ENCODE data around the gene RNF145.
"Not testable (repeated sequence)": the region's sequence is repeated elsewhere in the genome, so short reads cannot be mapped to it uniquely, and the experiment has no call there.

The RNF145 gene

DNA sequence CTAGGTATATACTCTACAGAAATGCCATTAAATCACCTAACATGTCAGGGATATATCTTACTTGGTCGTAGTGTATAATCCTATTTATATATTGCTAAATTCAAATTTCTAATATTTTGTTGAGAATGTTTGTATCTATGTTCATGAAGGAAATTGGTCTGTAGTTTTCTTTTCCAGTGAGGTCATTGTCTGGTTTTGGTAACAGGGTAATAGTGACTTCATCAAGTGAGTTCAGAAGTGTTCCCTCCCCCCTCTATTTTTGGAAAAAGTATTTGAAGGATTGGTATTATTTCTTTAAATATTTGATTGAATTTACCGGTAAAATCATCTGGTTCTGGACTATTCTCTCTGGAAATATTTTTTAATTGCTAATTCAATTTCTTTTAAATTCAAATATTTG lies 86.2 kb downstream of the RNF145 start:
- Histone ChIP-seq H3K79me2 (ENCODE audit: insufficient read depth, low read length) (no peaks in the 10 kb centered on the region), H4K20me1 (ENCODE audit: insufficient read depth, low read length) (no peaks in the 10 kb centered on the region), H3K4me3 (ENCODE audit: low read depth, low read length, poor library complexity, severe bottlenecking) (no peak overlapping the region), H3K4me1 (ENCODE audit: insufficient read depth, low read length, severe bottlenecking) (peaks cover 8% of the 10 kb centered on the region), H3K9ac (ENCODE audit: low read length) (no peak overlapping the region), H3K27me3 (ENCODE audit: insufficient read depth, low read length) (no peaks in the 10 kb centered on the region), H2AFZ (ENCODE audit: low read length) (no peak overlapping the region), H3K4me2 (ENCODE audit: low read length) (no peak overlapping the region), H3F3A (ENCODE audit: insufficient read depth, low read length) (no peaks in the 10 kb centered on the region), H3K27ac (ENCODE audit: low read depth, low read length, poor library complexity, severe bottlenecking) (no peak overlapping the region), H3K36me3 (ENCODE audit: insufficient read depth, low read length) (no peaks in the 10 kb centered on the region), H3K9me3 (ENCODE audit: low read length) (0 out of 2 replicates have a peak, but pooled peaks cover 2% of the 10 kb centered on the region), H3K9me2 (ENCODE audit: low read depth, low read length) (no peaks in the 10 kb centered on the region)
- TF ChIP-seq, protein P1, sequence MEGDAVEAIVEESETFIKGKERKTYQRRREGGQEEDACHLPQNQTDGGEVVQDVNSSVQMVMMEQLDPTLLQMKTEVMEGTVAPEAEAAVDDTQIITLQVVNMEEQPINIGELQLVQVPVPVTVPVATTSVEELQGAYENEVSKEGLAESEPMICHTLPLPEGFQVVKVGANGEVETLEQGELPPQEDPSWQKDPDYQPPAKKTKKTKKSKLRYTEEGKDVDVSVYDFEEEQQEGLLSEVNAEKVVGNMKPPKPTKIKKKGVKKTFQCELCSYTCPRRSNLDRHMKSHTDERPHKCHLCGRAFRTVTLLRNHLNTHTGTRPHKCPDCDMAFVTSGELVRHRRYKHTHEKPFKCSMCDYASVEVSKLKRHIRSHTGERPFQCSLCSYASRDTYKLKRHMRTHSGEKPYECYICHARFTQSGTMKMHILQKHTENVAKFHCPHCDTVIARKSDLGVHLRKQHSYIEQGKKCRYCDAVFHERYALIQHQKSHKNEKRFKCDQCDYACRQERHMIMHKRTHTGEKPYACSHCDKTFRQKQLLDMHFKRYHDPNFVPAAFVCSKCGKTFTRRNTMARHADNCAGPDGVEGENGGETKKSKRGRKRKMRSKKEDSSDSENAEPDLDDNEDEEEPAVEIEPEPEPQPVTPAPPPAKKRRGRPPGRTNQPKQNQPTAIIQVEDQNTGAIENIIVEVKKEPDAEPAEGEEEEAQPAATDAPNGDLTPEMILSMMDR (IDR thresholded peaks at IDR 0.05; ENCODE audit: low read length) = no peak
- no peak for TF ChIP-seq EZH2 (IDR thresholded peaks at IDR 0.05; ENCODE audit: borderline replicate concordance, low read length)

DNA sequence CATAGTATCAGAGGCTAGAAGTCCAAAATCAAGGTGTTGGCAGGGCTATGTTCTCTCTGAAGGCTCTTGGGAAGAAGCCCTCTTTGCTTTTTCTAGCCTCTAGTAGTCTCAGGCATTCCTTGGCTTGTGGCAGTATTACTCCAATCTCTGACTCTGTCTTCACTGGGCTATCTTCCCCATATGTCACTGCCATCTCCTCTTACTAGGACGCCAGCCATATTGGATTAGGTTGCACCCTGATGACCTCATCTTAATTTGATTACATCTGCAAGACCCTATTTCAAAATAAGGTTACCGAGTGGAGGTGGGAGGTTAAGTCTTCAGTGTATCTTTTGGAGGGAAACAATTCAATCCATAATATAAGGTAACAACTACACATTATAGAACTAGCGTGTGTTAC lies 88.3 kb downstream of the RNF145 start:
- H4K20me1 ChIP-seq (ENCODE audit: insufficient read depth, low read length) = no peaks in the 10 kb centered on the region
- H3K27ac ChIP-seq (ENCODE audit: low read depth, low read length, poor library complexity, severe bottlenecking) = peak overlapping the region; percentile 20
- peak overlapping the region; percentile 35; the same call in 1 of the 2 replicates for H3K4me2 ChIP-seq (ENCODE audit: low read length)
- peak overlapping the region; percentile 44; the same call in 1 of the 2 replicates for H2AFZ ChIP-seq (ENCODE audit: low read length)
- H3K9me3 ChIP-seq (ENCODE audit: low read length) = 0 out of 2 replicates have a peak, but pooled peaks cover 2% of the 10 kb centered on the region
- no peaks in the 10 kb centered on the region for H3F3A ChIP-seq (ENCODE audit: insufficient read depth, low read length)
- no peak overlapping the region for H3K4me3 ChIP-seq (ENCODE audit: low read depth, low read length, poor library complexity, severe bottlenecking)
- peaks cover 8% of the 10 kb centered on the region for H3K4me1 ChIP-seq (ENCODE audit: insufficient read depth, low read length, severe bottlenecking)
- no peak overlapping the region for H3K9ac ChIP-seq (ENCODE audit: low read length)
- H3K79me2 ChIP-seq (ENCODE audit: insufficient read depth, low read length) = no peaks in the 10 kb centered on the region
- no peaks in the 10 kb centered on the region for H3K9me2 ChIP-seq (ENCODE audit: low read depth, low read length)
- TF ChIP-seq, protein P1 (IDR thresholded peaks at IDR 0.05; ENCODE audit: low read length) = no peak
- TF ChIP-seq EZH2 (IDR thresholded peaks at IDR 0.05; ENCODE audit: borderline replicate concordance, low read length) = no peak
- no peaks in the 10 kb centered on the region for H3K27me3 ChIP-seq (ENCODE audit: insufficient read depth, low read length)
- no peaks in the 10 kb centered on the region for H3K36me3 ChIP-seq (ENCODE audit: insufficient read depth, low read length)

DNA sequence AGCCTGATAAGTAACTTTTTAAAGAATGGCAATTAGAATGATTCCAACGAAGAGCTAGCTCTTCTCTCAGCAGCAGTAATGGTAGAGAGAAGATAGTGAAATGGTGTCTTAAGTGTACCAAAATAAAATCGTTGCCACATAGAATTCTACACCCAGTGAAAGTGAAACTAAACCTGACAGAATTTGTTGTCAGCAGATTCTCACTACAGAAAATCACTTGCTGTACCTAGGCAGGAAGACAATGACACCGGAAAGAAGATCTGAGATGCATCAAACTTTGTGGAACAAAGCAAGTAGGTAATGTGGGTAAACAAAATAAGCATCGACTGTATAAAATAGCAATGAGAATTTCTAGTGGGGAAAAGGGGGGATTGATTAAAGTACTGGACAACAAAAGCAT lies 88.9 kb downstream of the RNF145 start:
- H3K9me2 ChIP-seq (ENCODE audit: low read depth, low read length) = no peaks in the 10 kb centered on the region
- TF ChIP-seq, protein P1 (IDR thresholded peaks at IDR 0.05; ENCODE audit: low read length) = no peak
- no peak for TF ChIP-seq EZH2 (IDR thresholded peaks at IDR 0.05; ENCODE audit: borderline replicate concordance, low read length)
- H3K9ac ChIP-seq (ENCODE audit: low read length) = no peak overlapping the region
- peak overlapping the region; percentile 20 for H3K27ac ChIP-seq (ENCODE audit: low read depth, low read length, poor library complexity, severe bottlenecking)
- H3K36me3 ChIP-seq (ENCODE audit: insufficient read depth, low read length) = no peaks in the 10 kb centered on the region
- no peaks in the 10 kb centered on the region for H3K27me3 ChIP-seq (ENCODE audit: insufficient read depth, low read length)
- H4K20me1 ChIP-seq (ENCODE audit: insufficient read depth, low read length) = no peaks in the 10 kb centered on the region
- H3K9me3 ChIP-seq (ENCODE audit: low read length) = 0 out of 2 replicates have a peak, but pooled peaks cover under 1% of the 10 kb centered on the region
- no peaks in the 10 kb centered on the region for H3K79me2 ChIP-seq (ENCODE audit: insufficient read depth, low read length)
- peak overlapping the region; percentile 35 for H3K4me2 ChIP-seq (ENCODE audit: low read length)
- H3F3A ChIP-seq (ENCODE audit: insufficient read depth, low read length) = no peaks in the 10 kb centered on the region
- H3K4me3 ChIP-seq (ENCODE audit: low read depth, low read length, poor library complexity, severe bottlenecking) = no peak overlapping the region
- peak overlapping the region; percentile 44; the same call in 1 of the 2 replicates for H2AFZ ChIP-seq (ENCODE audit: low read length)
- peaks cover 8% of the 10 kb centered on the region for H3K4me1 ChIP-seq (ENCODE audit: insufficient read depth, low read length, severe bottlenecking)

DNA sequence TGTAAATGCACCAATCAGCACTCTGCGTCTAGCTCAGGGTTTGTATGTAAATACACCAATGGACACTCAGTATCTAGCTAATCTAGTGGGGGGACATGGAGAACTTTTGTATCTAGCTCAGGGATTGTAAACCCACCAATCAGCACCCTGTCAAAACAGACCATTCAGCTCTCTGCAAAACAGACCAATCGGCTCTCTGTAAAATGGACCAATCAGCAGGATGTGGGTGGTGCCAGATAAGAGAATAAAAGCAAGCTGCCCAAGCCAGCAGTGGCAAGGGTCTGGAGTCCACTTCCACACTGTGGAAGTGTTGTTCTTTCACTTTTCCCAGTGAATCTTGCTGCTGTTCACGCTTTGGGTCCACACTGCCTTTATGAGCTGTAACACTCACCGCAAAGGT lies 89.5 kb downstream of the RNF145 start:
- not testable (repeated sequence) for H3K27me3 ChIP-seq (ENCODE audit: insufficient read depth, low read length); H2AFZ ChIP-seq (ENCODE audit: low read length); H3K9me2 ChIP-seq (ENCODE audit: low read depth, low read length); H3K4me1 ChIP-seq (ENCODE audit: insufficient read depth, low read length, severe bottlenecking); H3K4me2 ChIP-seq (ENCODE audit: low read length); H3K9ac ChIP-seq (ENCODE audit: low read length); H3F3A ChIP-seq (ENCODE audit: insufficient read depth, low read length); H3K27ac ChIP-seq (ENCODE audit: low read depth, low read length, poor library complexity, severe bottlenecking); H3K36me3 ChIP-seq (ENCODE audit: insufficient read depth, low read length); H3K9me3 ChIP-seq (ENCODE audit: low read length); H4K20me1 ChIP-seq (ENCODE audit: insufficient read depth, low read length); H3K79me2 ChIP-seq (ENCODE audit: insufficient read depth, low read length); H3K4me3 ChIP-seq (ENCODE audit: low read depth, low read length, poor library complexity, severe bottlenecking)

DNA sequence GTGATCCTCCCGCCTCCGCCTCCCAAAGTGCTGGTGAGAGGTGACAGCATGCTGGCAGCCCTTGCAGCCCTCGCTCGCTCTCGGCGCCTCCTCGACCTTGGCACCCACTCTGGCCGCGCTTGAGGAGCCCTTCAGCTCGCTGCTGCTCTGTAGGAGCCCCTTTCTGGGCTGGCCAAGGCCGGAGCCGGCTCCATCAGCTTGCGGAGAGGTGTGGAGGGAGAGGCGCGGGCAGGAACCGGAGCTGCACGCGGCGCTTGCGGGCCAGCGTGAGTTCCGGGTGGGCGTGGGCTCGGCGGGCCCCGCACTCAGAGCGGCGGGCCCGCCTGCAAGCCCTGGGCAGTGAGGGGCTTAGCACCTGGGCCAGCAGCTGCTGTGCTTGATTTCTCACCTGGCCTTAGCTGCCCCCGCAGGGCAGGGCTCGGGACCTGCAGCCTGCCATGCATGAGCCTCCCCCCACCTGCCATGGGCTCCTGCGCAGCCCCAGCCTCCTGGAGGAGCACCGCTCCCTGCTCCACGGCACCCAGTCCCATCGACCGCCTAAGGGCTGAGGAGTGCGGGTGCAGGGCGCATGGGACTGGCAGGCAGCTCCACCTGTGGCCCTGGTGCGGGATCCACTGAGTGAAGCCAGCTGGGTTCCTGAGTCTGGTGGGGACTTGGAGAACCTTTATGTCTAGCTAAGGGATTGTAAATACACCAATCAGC lies 90.2 kb downstream of the RNF145 start:
- H3K9me3 ChIP-seq (ENCODE audit: low read length); H3K9ac ChIP-seq (ENCODE audit: low read length); H4K20me1 ChIP-seq (ENCODE audit: insufficient read depth, low read length); H3K9me2 ChIP-seq (ENCODE audit: low read depth, low read length); H3K4me3 ChIP-seq (ENCODE audit: low read depth, low read length, poor library complexity, severe bottlenecking); H3K4me1 ChIP-seq (ENCODE audit: insufficient read depth, low read length, severe bottlenecking); H3K27ac ChIP-seq (ENCODE audit: low read depth, low read length, poor library complexity, severe bottlenecking); H3F3A ChIP-seq (ENCODE audit: insufficient read depth, low read length); H3K4me2 ChIP-seq (ENCODE audit: low read length); H3K79me2 ChIP-seq (ENCODE audit: insufficient read depth, low read length); H3K36me3 ChIP-seq (ENCODE audit: insufficient read depth, low read length); H3K27me3 ChIP-seq (ENCODE audit: insufficient read depth, low read length); H2AFZ ChIP-seq (ENCODE audit: low read length): not testable (repeated sequence)

Data from OCI-LY1 (cell line).